ENCODE results near the gene ACKR1.

Gene ACKR1

DNA sequence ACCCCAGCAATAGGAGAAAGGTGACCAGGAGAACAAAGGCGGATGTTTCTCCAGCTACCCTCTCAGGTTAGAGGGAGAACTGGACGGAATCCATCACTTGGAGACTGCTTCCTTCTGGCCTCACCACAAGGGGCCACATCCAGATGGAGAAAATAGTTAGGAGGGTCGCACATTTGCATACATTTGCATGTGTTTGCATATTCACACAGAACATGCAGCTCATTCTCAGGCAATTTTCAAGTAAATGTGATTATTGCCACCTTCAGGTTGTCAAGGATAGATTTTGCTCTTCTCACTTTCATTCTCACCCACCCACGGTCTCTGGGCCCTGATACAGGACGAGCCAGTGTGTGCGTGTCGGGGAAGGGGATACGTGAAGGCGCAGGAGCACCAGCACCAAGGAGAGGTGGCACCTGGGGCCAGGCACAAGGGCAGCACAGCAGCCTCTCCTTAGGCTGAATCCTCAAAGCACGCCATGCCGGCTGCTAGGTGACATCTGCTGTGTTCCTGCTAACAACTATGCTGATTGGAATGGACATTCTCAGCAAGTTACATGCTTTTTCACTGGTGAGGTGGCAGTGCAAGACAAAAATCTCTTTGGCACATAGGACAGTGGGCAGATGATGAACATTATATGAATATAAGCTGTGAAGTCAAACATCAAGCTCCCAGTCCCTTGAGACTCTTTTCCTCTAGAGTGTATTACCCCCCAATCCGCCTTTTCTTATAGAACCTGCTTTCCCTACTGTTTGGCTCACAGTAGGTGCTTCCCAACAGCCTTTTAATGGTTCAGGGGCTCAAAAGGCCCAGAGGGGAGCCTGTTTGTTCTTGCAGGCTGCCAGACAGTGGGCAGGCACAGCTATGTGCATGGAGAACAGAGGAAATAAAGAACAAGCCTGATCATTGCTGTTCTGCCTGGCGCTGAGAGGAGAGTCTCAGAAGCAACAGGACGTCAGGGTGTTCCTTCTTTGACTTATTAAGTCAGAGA, 14.3 kb downstream of the ACKR1 start:
- no peak for DNase-seq (ENCODE audit: low read depth in 2 of 2, low spot score in 1 of 2)

GRCh38 chr1:159222075-159222865, 17.6 kb downstream of the ACKR1 start:
- DNase-seq (ENCODE audit: low read depth in 2 of 2, low spot score in 1 of 2) = no peak

DNA sequence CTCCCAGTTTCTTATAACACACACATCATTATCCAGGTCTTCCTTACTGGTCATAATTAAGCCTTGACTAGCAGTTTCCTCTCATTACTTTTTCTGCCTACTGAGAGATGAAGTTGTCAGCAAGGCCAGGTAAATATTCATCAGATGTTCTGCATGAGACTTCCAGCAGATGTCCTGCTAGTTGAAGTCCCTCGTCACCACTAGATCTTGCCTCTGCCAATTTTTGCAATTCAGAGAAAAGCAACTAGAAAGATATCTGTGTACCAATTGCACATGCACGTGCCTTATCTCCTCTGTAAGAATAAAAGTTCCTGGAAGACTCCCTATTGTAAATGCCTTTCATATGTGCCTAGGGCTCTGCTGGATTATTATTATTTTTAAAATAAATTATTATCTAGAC, 18.3 kb downstream of the ACKR1 start:
- DNase-seq (ENCODE audit: low read depth in 2 of 2, low spot score in 1 of 2) = no peak

- DNase-seq (ENCODE audit: low read depth in 2 of 2, low spot score in 1 of 2) = no peak
These were observed 23.9 kb downstream of the ACKR1 start for GRCh38 chr1:159228554-159228953.

GRCh38 chr1:159229260-159229885, 24.7 kb downstream of the ACKR1 start:
- no peak for DNase-seq (ENCODE audit: low read depth in 2 of 2, low spot score in 1 of 2)

DNA sequence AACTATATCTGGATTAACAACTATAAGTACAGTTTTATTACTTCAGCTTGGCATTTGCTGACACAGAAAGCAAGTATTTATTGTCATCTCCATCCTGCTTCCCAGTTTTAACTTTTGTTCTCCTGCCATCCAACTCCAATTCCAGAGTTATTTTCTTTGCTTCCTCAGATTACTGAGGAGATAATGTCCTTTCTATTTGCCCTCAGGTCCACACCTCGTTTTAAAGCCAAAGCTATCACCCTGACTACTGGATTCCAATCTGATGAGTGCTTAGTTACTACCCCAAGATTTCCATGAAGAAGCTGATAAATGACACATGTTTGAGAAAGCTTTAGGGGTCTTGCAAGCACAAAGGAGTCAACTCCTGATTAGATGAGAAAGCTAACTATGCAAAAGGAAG, 25.2 kb downstream of the ACKR1 start:
- DNase-seq (ENCODE audit: low read depth in 2 of 2, low spot score in 1 of 2) = no peak

- DNase-seq (ENCODE audit: low read depth in 2 of 2, low spot score in 1 of 2) = no peak
These were observed 35.0 kb downstream of the ACKR1 start for GRCh38 chr1:159239551-159240220.

DNA sequence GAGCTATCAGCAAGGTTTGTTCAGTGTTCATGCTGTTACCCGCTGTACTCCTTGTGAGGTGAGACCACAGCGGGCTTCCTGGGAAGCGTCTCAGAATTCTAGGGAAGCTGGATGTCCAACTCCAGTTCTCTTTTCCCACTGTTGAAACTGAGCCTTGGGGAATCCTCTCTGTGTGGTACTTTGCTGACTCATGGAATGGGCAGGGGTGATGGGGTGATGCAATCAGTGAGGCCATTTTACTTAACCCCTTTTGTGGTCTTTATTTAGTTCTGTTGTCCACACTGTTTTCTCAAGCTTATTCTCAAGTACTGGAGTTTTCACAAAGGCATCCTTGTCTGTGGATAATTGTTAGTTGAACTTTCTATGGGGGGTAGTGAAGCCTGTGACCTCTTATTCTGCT, 42.6 kb downstream of the ACKR1 start:
- no peak for DNase-seq (ENCODE audit: low read depth in 2 of 2, low spot score in 1 of 2)

GRCh38 chr1:159248311-159248710, 43.6 kb downstream of the ACKR1 start:
- DNase-seq (ENCODE audit: low read depth in 2 of 2, low spot score in 1 of 2) = no peak

- DNase-seq (ENCODE audit: low read depth in 2 of 2, low spot score in 1 of 2) = no peak
These were observed 46.1 kb downstream of the ACKR1 start for GRCh38 chr1:159250638-159251216.

Measured in stimulated activated CD8-positive, alpha-beta memory T cell treated with anti-CD3 and anti-CD28 coated beads, Interleukin-4, amount 100 ng/mL, for 1 hour (primary cell).